Suppressor macrophage treated with lipopolysaccharide for 4 hours (primary cell): Measurements from ENCODE around the gene SLC38A1.
A peak's percentile ranks its signal among the peaks of the same experiment; 100 is the strongest.

Source experiments
- DNase-seq: peaks from one replicate; pipeline ENCODE4 v3.0.0-alpha.2; 2020

The SLC38A1 gene

GRCh38 chr12:46160981-46161690 lies 107.7 kb downstream of the SLC38A1 start:
- no peak for DNase-seq

- DNase-seq: no peak
These were observed 108.5 kb downstream of the SLC38A1 start for GRCh38 chr12:46160101-46160980.

DNA sequence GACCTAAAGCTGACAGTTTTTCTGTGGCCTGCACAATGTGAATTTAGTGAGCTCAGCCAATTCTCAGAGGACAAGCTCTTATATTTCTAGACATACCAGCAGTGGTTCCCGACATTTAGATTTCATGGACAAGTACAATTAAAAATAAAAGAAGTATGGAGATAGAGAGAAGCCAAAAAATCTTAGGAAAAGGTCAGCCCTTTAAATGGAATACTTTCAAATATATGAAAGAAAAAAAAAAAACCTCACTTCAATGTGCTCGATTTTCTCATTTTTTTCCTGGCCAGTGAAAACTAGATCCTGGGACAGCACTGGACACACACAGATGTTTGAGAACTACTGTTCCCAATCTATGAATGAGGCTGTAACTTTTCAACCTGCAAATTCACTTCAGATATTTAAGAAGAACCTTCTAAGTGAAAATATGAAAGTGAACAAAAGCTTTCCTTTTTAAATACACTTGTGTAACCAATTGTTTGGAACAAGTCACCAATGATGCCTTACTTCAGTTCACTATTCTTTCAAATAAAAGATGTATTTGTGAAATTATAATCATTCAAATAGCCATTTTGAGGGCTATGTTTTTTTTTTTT lies 109.4 kb downstream of the SLC38A1 start:
- no peak for DNase-seq

- no peak for DNase-seq
These were observed 110.3 kb downstream of the SLC38A1 start for GRCh38 chr12:46158501-46158900.

DNA sequence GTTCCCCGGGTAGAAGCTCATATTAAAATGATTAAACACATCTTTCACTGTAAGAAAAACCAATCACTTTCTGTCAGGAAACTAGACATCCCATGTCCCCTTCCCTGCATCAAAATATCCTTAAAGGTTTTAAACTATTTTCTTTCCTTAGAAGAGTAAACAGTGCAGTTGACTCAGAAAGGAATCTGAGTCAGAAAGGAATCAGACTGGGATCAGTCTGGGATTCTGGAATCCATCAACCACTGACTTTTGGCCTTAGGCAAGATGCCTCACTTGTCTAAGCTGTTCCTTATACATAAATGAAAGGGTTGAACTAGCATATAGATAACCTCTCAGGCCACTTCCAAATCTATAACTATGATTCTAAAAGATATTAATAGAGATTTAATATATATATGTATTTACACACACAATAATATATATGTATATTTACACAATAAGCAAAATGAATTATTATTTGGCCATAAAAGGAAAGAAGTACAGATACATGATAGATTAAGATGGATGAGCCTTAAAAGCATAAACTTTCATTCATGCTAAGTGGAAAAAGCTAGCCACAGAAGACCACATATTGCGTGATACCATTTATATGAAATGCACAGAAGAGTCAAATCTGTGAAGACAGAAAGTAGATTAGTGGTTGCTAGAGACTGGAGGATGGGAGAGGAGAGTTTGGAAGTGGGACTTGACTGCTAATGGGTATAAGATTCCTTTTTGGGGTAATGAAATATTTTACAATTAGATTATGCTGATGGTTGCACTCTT lies 114.4 kb downstream of the SLC38A1 start:
- DNase-seq: no peak

- peak; percentile 30 for DNase-seq
These were observed 115.5 kb downstream of the SLC38A1 start for GRCh38 chr12:46153268-46153872.

DNA sequence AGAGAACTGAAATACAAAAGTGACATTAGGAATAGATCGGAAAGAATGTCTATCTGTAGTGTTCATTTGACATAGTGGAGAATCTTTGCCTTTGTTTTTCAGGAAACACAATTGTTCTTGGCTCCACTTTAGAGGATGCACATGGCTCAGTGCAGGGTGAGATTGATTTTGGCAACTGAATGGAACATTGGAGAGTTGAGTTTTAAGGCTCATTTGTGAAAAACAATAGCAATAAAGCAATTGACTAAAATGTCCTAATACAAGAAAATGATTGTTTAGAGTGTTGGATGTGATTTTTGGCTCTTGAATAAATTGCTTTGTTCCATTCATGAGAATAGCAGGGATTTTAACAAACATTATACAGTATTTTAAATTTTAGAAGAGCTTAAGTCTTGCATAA lies 116.4 kb downstream of the SLC38A1 start:
- DNase-seq: no peak

GRCh38 chr12:46150735-46151134 lies 118.1 kb downstream of the SLC38A1 start:
- no peak for DNase-seq

DNA sequence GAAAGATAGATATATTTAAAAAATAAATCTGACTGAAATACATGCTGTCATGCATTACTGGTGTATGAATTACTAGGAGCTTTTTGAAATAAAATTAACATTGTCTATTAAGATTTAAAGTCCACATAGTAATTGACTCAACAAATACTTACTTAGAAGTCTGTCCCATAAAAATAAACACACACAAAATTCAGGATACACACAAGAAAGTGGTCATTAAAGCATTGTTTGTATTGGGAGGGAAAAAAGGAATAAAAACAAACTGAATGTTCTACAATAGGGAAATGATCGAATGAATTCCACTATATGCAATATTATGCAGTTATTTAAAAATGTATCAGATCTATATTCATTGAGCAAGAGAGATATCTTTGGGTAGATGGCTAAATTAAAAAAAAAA lies 118.9 kb downstream of the SLC38A1 start:
- DNase-seq: no peak

GRCh38 chr12:46149079-46149464 lies 119.8 kb downstream of the SLC38A1 start:
- no peak for DNase-seq

DNA sequence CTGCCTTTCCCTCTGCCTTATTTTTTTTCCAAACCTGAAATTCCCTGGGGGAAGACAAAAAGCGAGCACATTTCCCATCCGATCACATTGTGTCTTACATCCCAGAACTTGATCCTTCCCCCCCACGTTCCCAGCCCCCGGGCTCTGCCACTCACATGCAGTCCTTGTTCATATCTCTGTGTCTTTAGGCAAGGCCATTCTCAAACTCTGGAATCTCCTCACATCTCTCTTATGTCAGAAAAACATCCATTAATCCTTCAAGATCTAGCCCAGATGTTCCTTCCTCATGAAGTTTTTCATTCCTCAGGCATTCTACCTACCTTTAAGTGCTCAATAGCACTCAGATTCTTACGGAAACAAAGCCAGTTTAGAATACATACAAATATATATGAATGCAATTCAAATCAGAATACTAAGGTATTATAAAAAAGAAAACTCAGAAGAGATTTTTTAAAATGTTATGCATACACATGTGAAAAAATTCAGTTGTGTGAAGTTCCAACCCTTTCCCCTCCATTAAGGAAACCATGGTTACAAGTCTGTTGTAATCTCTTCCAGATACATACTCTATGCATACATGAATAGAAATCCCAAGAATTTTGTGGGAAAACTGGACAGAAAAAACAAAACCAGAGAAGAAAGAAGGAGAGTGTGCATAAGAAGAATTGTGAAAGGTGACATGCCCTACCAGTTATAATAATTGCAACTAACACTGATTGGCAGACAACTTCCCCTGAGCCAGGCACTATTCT lies 120.3 kb downstream of the SLC38A1 start:
- no peak for DNase-seq

GRCh38 chr12:46147144-46147543 lies 121.7 kb downstream of the SLC38A1 start:
- DNase-seq: no peak

GRCh38 chr12:46145881-46146280 lies 123.0 kb downstream of the SLC38A1 start:
- no peak for DNase-seq

DNA sequence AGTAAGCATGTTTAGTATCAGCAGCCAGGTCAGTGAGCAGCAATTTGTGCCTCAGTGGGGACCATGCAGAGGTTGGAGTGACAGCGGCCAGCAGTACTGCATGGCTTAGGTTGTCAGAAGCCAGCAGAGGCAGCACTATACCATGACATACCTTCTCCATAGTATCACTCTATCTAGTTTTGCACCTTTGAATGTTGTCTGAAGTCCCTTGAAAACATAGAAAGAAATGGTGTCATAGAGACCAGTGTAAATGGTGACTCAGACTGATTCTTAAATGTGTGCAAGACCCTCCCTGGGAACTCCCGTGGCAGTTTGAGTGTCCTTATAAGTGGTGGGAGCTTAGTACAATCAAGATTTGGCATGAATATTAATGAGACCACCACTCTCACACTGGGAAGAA lies 124.4 kb downstream of the SLC38A1 start:
- no peak for DNase-seq

DNA sequence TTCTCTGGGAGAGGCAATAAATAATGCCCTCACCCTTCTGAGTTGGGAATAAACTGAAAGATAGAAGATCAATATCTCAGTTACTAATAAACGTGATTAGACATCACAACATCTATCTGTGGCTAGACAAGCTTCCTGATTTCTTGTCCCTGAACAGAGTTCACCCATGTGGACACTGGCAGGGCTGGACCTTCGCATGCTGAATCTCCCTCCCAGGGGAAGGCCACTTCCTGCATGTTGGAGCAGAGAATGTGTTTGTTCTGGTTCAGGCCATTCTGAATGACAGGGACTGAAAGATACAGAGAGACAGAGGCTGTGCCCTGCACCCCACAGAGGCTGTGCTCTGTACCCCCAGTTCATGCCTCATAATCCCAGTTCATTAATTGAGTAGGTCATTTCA lies 132.6 kb downstream of the SLC38A1 start:
- DNase-seq: no peak

- no peak for DNase-seq
These were observed 133.1 kb downstream of the SLC38A1 start for GRCh38 chr12:46135750-46136149.

GRCh38 chr12:46134852-46135251 lies 134.0 kb downstream of the SLC38A1 start:
- no peak for DNase-seq

GRCh38 chr12:46134205-46134811 lies 134.5 kb downstream of the SLC38A1 start:
- no peak for DNase-seq

- no peak for DNase-seq
These were observed 135.1 kb downstream of the SLC38A1 start for GRCh38 chr12:46133751-46134150.
